Hindlimb muscle (tissue), 1 donor: ENCODE results near the gene ZNF688. TPM values are rescaled to one million over a fixed set of nuclear protein-coding genes. Genes with fewer than 3 reads are reported as not detected.
"Not testable (repeated sequence)": the region's sequence is repeated elsewhere in the genome, so short reads cannot be mapped to it uniquely, and the experiment has no call there.

Source experiments
- DNase-seq: peaks from one replicate; pipeline ENCODE4 v3.0.0-alpha.2; 2013
- polyA plus RNA-seq: library from polyadenylated mRNA; unstranded; fragments of 120-200 nt; gene quantifications from one replicate; pipeline ENCODE4 v1.2.1, GENCODE V29; 2013; ENCODE audit not compliant: insufficient read length

ZNF688 gene
- polyA plus RNA-seq, 1 donor = 9.7 TPM

- no peak for DNase-seq
These were observed 15.4 kb downstream of the ZNF688 start for GRCh38 chr16:30556125-30556473.

- no peak for DNase-seq
These were observed 16.0 kb downstream of the ZNF688 start for GRCh38 chr16:30555315-30556124.

GRCh38 chr16:30554557-30555314 is 16.8 kb downstream of the ZNF688 start:
- DNase-seq = no peak

GRCh38 chr16:30553393-30553899 is 18.1 kb downstream of the ZNF688 start:
- DNase-seq = no peak

GRCh38 chr16:30552956-30553355 is 18.6 kb downstream of the ZNF688 start:
- no peak for DNase-seq

GRCh38 chr16:30551781-30552180 is 19.7 kb downstream of the ZNF688 start:
- DNase-seq = no peak

- DNase-seq = no peak
These were observed 22.9 kb downstream of the ZNF688 start for GRCh38 chr16:30548416-30549253.

- DNase-seq = no peak
These were observed 25.4 kb downstream of the ZNF688 start for GRCh38 chr16:30546115-30546514.

- no peak for DNase-seq
These were observed 28.4 kb downstream of the ZNF688 start for GRCh38 chr16:30543067-30543466.

- no peak for DNase-seq
These were observed 29.8 kb downstream of the ZNF688 start for GRCh38 chr16:30541502-30542329.

GRCh38 chr16:30540916-30541464 is 30.5 kb downstream of the ZNF688 start:
- not testable (repeated sequence) for DNase-seq

GRCh38 chr16:30539986-30540526 is 31.5 kb downstream of the ZNF688 start:
- not testable (repeated sequence) for DNase-seq

- no peak for DNase-seq
These were observed 32.2 kb downstream of the ZNF688 start for GRCh38 chr16:30539000-30539964.

GRCh38 chr16:30536391-30537024 is 35.0 kb downstream of the ZNF688 start:
- DNase-seq = not testable (repeated sequence)

- peak; percentile 76 for DNase-seq
These were observed 35.7 kb downstream of the ZNF688 start for GRCh38 chr16:30535777-30536190.

GRCh38 chr16:30535106-30535776 is 36.3 kb downstream of the ZNF688 start:
- no peak for DNase-seq

GRCh38 chr16:30534368-30535105 is 37.0 kb downstream of the ZNF688 start, which contains the start of gene ZNF747:
Gene ZNF747 (minus strand): TSS chr16:30534858. CDS start chr16:30534679, 179 bp downstream.
- peak; percentile 95 for DNase-seq
